Kidney (tissue), 14 donors: Measurements from ENCODE around the gene RTEL1. TPM values are rescaled to one million over a fixed set of nuclear protein-coding genes. Genes with fewer than 3 reads are reported as not detected.

Experiments
- DNase-seq, 5 donors: peaks; one replicate each; pipeline ENCODE4 v3.0.0-alpha.2; 2013 to 2020
- FAIRE-seq: peaks from 2 replicates; lab custom pipeline; 2012; peaks lifted over from hg19 to GRCh38; lab: Jason Lieb, UNC
- H3K27ac ChIP-seq, 2 donors: one replicate each; pipeline ENCODE4 v1.7.0; 2013; ENCODE audit warnings: low read depth in 2 of 2, low read length in 2 of 2, inconsistent platforms in 1 of 2
- H3K27me3 ChIP-seq: one replicate; pipeline ENCODE4 v1.7.1; 2013; ENCODE audit warnings: low read length, inconsistent platforms; ENCODE audit not compliant: control insufficient read depth, insufficient read depth
- H3K36me3 ChIP-seq, 3 donors: one replicate each; pipeline versions ENCODE4 v1.7.0 to v1.7.1; 2013; ENCODE audit warnings: low read length in 3 of 3, control low read depth in 1 of 3, inconsistent platforms in 1 of 3; ENCODE audit not compliant: insufficient read depth in 3 of 3, control insufficient read depth in 2 of 3
- H3K4me1 ChIP-seq, 3 donors: one replicate each; pipeline versions ENCODE4 v1.7.0 to v1.7.1; 2013; ENCODE audit warnings: low read length in 3 of 3, inconsistent platforms in 1 of 3, low read depth in 1 of 3; ENCODE audit not compliant: control insufficient read depth in 2 of 3, insufficient read depth in 2 of 3
- H3K4me3 ChIP-seq, 3 donors: one replicate each; pipeline versions ENCODE4 v1.7.0 to v1.8.1; 2013; ENCODE audit warnings: low read length in 3 of 3, control low read depth in 1 of 3, inconsistent platforms in 1 of 3
- H3K9ac ChIP-seq, 3 donors: one replicate each; pipeline versions ENCODE4 v1.7.0 to v1.7.1; 2013; ENCODE audit warnings: low read length in 3 of 3, control low read depth in 1 of 3, inconsistent platforms in 1 of 3
- H3K9me3 ChIP-seq, 3 donors: one replicate each; pipeline versions ENCODE4 v1.7.0 to v1.7.1; 2013; ENCODE audit warnings: low read length in 3 of 3, control low read depth in 1 of 3, inconsistent platforms in 1 of 3; ENCODE audit not compliant: control insufficient read depth in 2 of 3, insufficient read depth in 1 of 3
- intact Hi-C: fragments of 100-400 bp; cut with DNase I; formaldehyde crosslinking; loops from one replicate; pipeline ENCODE4 v1.11.1; 2022
- polyA plus RNA-seq: library from polyadenylated mRNA; stranded (reverse); fragments of 350-450 nt; fragmentation: Illumina TruSeq; extraction: RNeasy Lipid Tissue Mini Kit (QIAGEN cat#74804); gene quantifications from one replicate; pipeline ENCODE4 v1.2.3, GENCODE V29; 2014; ENCODE audit warnings: low read depth, low replicate concordance; ENCODE audit not compliant: insufficient read depth
- total RNA-seq: library from RNA; stranded (reverse); fragmentation: NEBNext Ultra II Directional; extraction: Animal tissue kit (Norgen Biotek cat#: 25700); gene quantifications from one replicate; pipeline ENCODE4 v1.2.1, GENCODE V29; 2021
- TF ChIP-seq, protein P1 (sequence below): IDR thresholded peaks from 3 replicates; pipeline ENCODE4 v1.5.1; 2012; ENCODE audit warnings: mild to moderate bottlenecking, moderate library complexity, borderline replicate concordance; ENCODE audit not compliant: insufficient read depth; ENCODE audit errors: extremely low read depth
- donor health status: control.
- donor health status: control.
- donor health status: control.
- donor health status: control.
- donor health status: control.
- donor health status: DM: yes; HTN: yes; CAD: no.
- donor health status: Normal renal cell carcinoma (clear cell type).

RTEL1 gene
- total and polyA plus RNA-seq, 2 donors from 2014 or later = 5.3 to 37.7 TPM

DNA sequence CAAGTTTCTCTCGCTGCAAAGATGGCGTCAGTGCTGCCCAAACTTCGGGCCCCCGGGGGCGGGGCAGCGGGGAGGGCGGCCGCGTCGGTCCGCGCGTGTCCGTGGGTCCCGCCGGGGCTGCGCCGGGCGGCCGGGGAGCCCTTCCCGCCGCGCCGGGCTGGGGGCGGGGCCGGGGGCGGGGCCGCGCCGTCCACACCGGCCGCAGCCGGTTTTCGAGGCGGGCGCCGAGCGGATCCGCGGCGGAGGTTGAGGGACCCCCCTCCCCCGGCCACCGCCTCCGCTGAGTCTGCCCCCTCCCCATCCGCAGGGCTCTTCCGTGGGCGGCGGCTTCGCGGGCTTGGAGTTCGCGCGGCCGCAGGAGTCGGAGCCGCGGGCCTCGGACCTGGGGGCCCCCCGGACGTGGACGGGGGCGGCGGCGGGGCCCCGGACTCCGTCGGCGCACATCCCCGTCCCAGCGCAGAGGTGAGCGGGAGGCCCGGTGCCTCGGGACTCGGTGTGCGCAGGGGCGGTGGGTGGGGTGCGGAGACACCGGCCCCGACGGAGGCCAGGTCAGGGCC lies 82.0 kb downstream of the RTEL1 start:
- intact Hi-C loops = no loop called here
- FAIRE-seq = no peak
- peak overlapping the region; percentile 54 to 71 (median 62) for H3K4me3 ChIP-seq
- H3K9me3 ChIP-seq = no peaks in the 10 kb centered on the region
- peaks cover 0 to 16% (median 5%) of the 10 kb centered on the region in 3 donors for H3K4me1 ChIP-seq
- H3K27me3 ChIP-seq = no peaks in the 10 kb centered on the region
- peak overlapping the region; percentile 89 to 92 for H3K27ac ChIP-seq
- peaks cover 0 to 13% (median 2%) of the 10 kb centered on the region in 3 donors for H3K36me3 ChIP-seq
- peak; percentile 48 to 91 (median 72) for DNase-seq
- TF ChIP-seq, protein P1, sequence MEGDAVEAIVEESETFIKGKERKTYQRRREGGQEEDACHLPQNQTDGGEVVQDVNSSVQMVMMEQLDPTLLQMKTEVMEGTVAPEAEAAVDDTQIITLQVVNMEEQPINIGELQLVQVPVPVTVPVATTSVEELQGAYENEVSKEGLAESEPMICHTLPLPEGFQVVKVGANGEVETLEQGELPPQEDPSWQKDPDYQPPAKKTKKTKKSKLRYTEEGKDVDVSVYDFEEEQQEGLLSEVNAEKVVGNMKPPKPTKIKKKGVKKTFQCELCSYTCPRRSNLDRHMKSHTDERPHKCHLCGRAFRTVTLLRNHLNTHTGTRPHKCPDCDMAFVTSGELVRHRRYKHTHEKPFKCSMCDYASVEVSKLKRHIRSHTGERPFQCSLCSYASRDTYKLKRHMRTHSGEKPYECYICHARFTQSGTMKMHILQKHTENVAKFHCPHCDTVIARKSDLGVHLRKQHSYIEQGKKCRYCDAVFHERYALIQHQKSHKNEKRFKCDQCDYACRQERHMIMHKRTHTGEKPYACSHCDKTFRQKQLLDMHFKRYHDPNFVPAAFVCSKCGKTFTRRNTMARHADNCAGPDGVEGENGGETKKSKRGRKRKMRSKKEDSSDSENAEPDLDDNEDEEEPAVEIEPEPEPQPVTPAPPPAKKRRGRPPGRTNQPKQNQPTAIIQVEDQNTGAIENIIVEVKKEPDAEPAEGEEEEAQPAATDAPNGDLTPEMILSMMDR = no peak
- H3K9ac ChIP-seq = peak overlapping the region in 2 of 3 donors; percentile 42 to 69

DNA sequence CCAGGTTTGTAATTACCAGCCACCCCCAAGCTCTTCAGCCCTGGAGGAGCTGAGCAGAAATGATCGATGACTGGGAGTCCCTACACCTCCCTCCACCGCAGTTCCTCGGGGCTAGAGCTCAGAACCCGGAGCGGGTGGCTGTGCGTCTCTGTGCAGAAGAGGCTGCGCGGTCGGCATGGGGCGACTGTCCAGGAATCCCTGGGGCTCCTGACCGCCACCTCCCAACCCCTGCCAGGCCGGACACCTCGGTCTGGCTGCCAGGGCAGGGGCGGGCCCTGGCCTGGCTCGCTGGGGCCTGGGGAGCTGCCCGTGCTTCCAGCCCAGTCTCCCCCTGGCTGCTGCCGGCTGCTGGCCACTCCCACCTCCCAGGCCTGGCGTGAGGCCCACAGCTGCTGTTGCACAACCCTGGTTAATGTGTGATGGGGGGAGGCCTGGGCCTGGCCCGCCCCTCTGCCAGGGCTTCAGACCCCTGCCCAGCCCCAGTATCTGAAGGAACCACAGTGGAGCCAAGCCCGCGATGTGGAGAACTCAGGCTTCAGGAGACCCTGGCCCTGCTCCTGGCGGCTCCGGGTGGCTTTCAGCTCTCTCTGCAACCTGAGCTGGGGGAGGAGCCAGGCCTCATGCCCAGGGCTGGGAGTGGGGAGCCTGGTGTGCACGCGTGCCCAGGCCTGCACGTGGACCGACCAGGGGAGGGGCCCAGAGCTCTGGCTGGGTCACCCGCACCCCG lies 82.7 kb downstream of the RTEL1 start:
- Histone ChIP-seq H3K27ac (peak overlapping the region; percentile 89 to 92), H3K9me3 (no peaks in the 10 kb centered on the region), H3K36me3 (peaks cover 0 to 13% (median 2%) of the 10 kb centered on the region in 3 donors), H3K27me3 (no peaks in the 10 kb centered on the region), H3K4me3 (peak overlapping the region; percentile 54 to 71 (median 62)), H3K4me1 (peaks cover 0 to 16% (median 5%) of the 10 kb centered on the region in 3 donors), H3K9ac (peak overlapping the region; percentile 42 to 80 (median 69))
- TF ChIP-seq, protein P1 = no peak
- FAIRE-seq (no peak), DNase-seq (peak; percentile 90 to 97 (median 93))
- intact Hi-C loops = no loop called here

DNA sequence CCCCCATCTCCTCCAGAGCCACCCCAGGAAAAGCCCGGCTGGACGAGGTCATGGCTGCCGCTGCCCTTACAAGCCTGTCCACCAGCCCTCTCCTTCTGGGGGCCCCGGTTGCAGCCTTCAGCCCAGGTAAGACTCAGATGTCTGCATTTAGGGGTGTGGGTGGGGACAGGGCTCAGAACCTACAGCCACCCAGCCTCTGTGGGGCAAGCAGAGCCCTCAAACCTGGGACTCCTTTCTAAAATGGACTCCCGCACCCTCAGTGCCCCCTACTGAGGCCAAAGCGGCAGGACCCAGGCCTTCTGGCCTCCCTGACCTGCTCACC lies 83.2 kb downstream of the RTEL1 start:
- peak overlapping the region; percentile 12 to 71 (median 60) for H3K4me3 ChIP-seq
- no peaks in the 10 kb centered on the region for H3K27me3 ChIP-seq
- FAIRE-seq (no peak), DNase-seq (no peak)
- TF ChIP-seq, protein P1 = no peak
- H3K27ac ChIP-seq = peak overlapping the region; percentile 89 to 92
- peaks cover 0 to 16% (median 5%) of the 10 kb centered on the region in 3 donors for H3K4me1 ChIP-seq
- intact Hi-C loops = no loop called here
- peaks cover 0 to 13% (median 2%) of the 10 kb centered on the region in 3 donors for H3K36me3 ChIP-seq
- peak overlapping the region in 2 of 3 donors; percentile 32 to 40 for H3K9ac ChIP-seq
- no peaks in the 10 kb centered on the region for H3K9me3 ChIP-seq
